ENCODE measurements around the gene BCAS3.

DNA sequence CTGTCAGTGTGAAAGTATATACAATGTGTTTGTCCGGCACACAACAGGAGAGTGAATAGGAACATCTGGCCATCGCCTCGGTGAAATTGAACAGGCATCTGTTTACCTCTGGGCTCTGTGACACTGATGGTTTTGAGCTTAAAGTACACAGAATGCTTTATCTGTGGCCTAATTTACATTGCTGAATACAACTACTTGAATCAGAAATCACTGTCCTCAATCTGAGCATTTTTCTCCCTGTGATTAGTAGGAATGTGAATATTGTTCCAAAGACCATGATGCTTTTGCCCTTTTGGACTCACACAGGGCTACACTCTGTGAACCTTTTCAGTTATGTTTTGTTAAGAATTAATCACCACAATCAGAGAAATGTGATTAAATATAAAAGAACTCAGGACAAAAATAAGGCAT lies 399.0 kb downstream of the BCAS3 start:
- TF ChIP-seq SP1 (IDR thresholded peaks at IDR 0.05) (no peak), FOXM1 (IDR thresholded peaks at IDR 0.05; ENCODE audit: borderline replicate concordance) (no peak), SUZ12 (IDR thresholded peaks at IDR 0.05) (no peak)
- TF ChIP-seq, protein P1, sequence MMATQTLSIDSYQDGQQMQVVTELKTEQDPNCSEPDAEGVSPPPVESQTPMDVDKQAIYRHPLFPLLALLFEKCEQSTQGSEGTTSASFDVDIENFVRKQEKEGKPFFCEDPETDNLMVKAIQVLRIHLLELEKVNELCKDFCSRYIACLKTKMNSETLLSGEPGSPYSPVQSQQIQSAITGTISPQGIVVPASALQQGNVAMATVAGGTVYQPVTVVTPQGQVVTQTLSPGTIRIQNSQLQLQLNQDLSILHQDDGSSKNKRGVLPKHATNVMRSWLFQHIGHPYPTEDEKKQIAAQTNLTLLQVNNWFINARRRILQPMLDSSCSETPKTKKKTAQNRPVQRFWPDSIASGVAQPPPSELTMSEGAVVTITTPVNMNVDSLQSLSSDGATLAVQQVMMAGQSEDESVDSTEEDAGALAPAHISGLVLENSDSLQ (IDR thresholded peaks at IDR 0.05): no peak
